Vagina (tissue), 2 donors: Measurements from ENCODE around the gene HDAC10. TPM values are rescaled to one million over a fixed set of nuclear protein-coding genes. Genes with fewer than 3 reads are reported as not detected.

Experiments used
- DNase-seq, 2 donors: peaks; one replicate each; pipeline ENCODE4 v3.0.0-alpha.2; 2017; ENCODE audit errors: extremely low spot score in 2 of 2
- H3K27ac ChIP-seq: fragments of 200-600 bp; sonication (generic); one replicate; pipeline ENCODE4 v1.5.1; 2019
- H3K27me3 ChIP-seq: fragments of 200-600 bp; sonication (generic); one replicate; pipeline ENCODE4 v1.5.1; 2019
- H3K36me3 ChIP-seq, 2 donors: fragments of 200-600 bp; sonication (generic); one replicate each; pipeline ENCODE4 v1.5.1; 2017 to 2019
- H3K4me1 ChIP-seq: fragments of 200-600 bp; sonication (generic); one replicate; pipeline ENCODE4 v1.5.1; 2019
- H3K4me3 ChIP-seq, 2 donors: fragments of 200-600 bp; sonication (generic); 1 replicate in 1 of 2; 2 replicates in 1 of 2; pipeline ENCODE4 v1.5.1; 2016 to 2019
- H3K9me3 ChIP-seq: fragments of 200-600 bp; sonication (generic); one replicate; pipeline ENCODE4 v1.5.1; 2019
- CTCF ChIP-seq, 3 experiments: fragments of 450-650 bp in 2 of 3; fragments of 200-600 bp in 1 of 3; sonication (generic) in 1 of 3; IDR thresholded peaks; one replicate each; pipeline ENCODE4 v1.5.1; 2017 to 2019; ENCODE audit warnings: antibody characterized with exemption in 3 of 3, mild to moderate bottlenecking in 2 of 3, moderate library complexity in 2 of 3
- POLR2A ChIP-seq, 2 donors: fragments of 450-650 bp; IDR thresholded peaks; one replicate each; pipeline ENCODE4 v1.6.1; 2017; ENCODE audit warnings: antibody characterized with exemption in 2 of 2, mild to moderate bottlenecking in 2 of 2, moderate library complexity in 2 of 2
- POLR2AphosphoS5 ChIP-seq, 2 donors: sonication (generic); formaldehyde crosslinking; IDR thresholded peaks; one replicate each; pipeline ENCODE4 v1.9.0; 2017; ENCODE audit warnings: antibody characterized with exemption in 2 of 2, mild to moderate bottlenecking in 2 of 2, low read depth in 1 of 2; ENCODE audit not compliant: insufficient read depth in 1 of 2
- intact Hi-C: fragments of 100-400 bp; cut with DNase I; formaldehyde crosslinking; loops from one replicate; pipeline ENCODE4 v1.15.1; 2023
- total RNA-seq: library from RNA; depleted of rRNA; stranded (reverse); fragments of >200 nt; gene quantifications from one replicate; pipeline ENCODE4 v1.2.3, GENCODE V29; 2016

Gene HDAC10
- total RNA-seq, 1 donor from 2014 or later, result 29.2 TPM

DNA sequence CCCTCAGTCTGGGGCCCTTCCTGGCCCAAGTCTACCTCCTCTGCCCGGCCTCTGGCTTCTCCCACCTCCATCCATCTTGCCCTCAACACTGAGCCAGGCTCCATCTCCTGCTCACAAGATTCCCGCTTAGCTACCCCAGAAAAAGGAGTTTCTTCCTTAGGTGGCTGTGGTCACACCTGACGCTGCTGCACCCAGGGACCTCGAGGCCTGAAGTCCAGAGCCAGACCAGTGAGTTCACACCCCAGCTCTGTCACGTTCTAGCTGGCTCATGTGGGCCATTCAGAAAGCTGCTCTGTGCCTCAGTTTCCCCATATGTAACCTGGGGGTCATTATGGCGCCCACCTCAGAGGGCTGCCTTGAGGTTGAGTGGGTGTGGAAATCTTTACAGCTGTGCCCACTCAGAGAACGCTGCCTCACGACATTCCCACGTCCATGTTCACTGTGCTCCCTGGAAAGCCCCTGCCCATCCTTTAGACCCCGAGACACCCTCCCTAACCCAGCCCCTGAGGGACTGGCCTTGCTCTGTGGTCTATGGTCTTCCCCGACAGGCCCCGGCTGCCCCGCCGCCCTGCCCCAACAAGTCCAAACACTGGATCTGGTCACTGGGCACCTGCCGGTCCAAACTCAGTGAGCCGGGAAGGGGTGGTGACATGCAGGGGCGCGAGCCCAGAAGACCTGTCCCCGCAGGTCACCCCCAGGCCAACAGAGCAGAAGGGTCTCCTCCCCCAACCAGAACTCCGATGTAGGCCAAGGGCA, 46.6 kb upstream of the HDAC10 start:
- no peaks in the 10 kb centered on the region for H3K9me3 ChIP-seq
- H3K36me3 ChIP-seq, result no peaks in the 10 kb centered on the region
- H3K27ac ChIP-seq, result peak overlapping the region; percentile 90
- no peaks in the 10 kb centered on the region for H3K27me3 ChIP-seq
- TF ChIP-seq CTCF (IDR thresholded peaks at IDR 0.05), result no peak
- TF ChIP-seq POLR2A (IDR thresholded peaks at IDR 0.05), result no peak
- TF ChIP-seq POLR2AphosphoS5 (IDR thresholded peaks at IDR 0.05; ENCODE audit: insufficient read depth in 1 of 2, low read depth in 1 of 2), result no peak
- H3K4me1 ChIP-seq, result peaks cover 99% of the 10 kb centered on the region
- no peak for DNase-seq
- intact Hi-C loops, result no loop called here
- H3K4me3 ChIP-seq, result no peak overlapping the region

- H3K27ac ChIP-seq, result peak overlapping the region; percentile 90
- no peak overlapping the region for H3K4me3 ChIP-seq
- intact Hi-C loops, result no loop called here
Observed at GRCh38 chr22:50296658-50297490, 45.8 kb upstream of the HDAC10 start.

DNA sequence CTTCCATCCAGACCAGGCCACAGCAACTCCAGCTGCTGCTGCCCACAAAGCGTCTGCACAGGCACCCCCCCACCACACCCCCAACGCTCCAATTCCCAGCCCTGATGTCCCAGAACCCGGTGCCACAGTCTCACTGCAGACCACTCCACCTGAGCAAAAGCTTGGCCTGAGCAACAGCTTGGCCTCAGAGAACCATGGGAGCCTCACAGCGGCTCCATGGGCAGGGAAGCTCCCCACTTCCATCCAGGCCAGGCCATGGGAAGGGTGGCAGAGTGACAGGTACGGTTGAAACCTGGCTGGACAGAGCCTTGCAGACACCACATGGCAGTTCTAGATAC, 43.2 kb upstream of the HDAC10 start:
- intact Hi-C loops, result no loop called here
- peaks cover 0 to 12% of the 10 kb centered on the region in 2 donors for H3K36me3 ChIP-seq
- TF ChIP-seq POLR2AphosphoS5 (IDR thresholded peaks at IDR 0.05; ENCODE audit: insufficient read depth in 1 of 2, low read depth in 1 of 2), result no peak
- TF ChIP-seq POLR2A (IDR thresholded peaks at IDR 0.05), result no peak
- TF ChIP-seq CTCF (IDR thresholded peaks at IDR 0.05), result no peak
- H3K4me1 ChIP-seq, result peaks cover 78% of the 10 kb centered on the region
- H3K27ac ChIP-seq, result peak overlapping the region; percentile 81
- H3K27me3 ChIP-seq, result no peaks in the 10 kb centered on the region
- DNase-seq, result no peak
- no peak overlapping the region for H3K4me3 ChIP-seq
- no peaks in the 10 kb centered on the region for H3K9me3 ChIP-seq

More at GRCh38 chr22:50296658-50297490, 45.8 kb upstream of the HDAC10 start:
- no peaks in the 10 kb centered on the region for H3K36me3 ChIP-seq
- H3K9me3 ChIP-seq, result no peaks in the 10 kb centered on the region
- no peaks in the 10 kb centered on the region for H3K27me3 ChIP-seq
- DNase-seq, result no peak
- H3K4me1 ChIP-seq, result peaks cover 99% of the 10 kb centered on the region
- TF ChIP-seq CTCF (IDR thresholded peaks at IDR 0.05) (no peak), POLR2A (IDR thresholded peaks at IDR 0.05) (no peak), POLR2AphosphoS5 (IDR thresholded peaks at IDR 0.05; ENCODE audit: insufficient read depth in 1 of 2, low read depth in 1 of 2) (no peak)

GRCh38 chr22:50293441-50294318, 42.6 kb upstream of the HDAC10 start:
- Histone ChIP-seq H3K27me3 (no peaks in the 10 kb centered on the region), H3K27ac (peak overlapping the region; percentile 81), H3K9me3 (no peaks in the 10 kb centered on the region), H3K36me3 (peaks cover 0 to 18% of the 10 kb centered on the region in 2 donors), H3K4me3 (peak overlapping the region; percentile 32 to 43), H3K4me1 (peaks cover 71% of the 10 kb centered on the region)
- no peak for DNase-seq
- intact Hi-C loops, result no loop called here
- no peak for TF ChIP-seq CTCF (IDR thresholded peaks at IDR 0.05)
- peak; percentile 18 to 36 for TF ChIP-seq POLR2AphosphoS5 (IDR thresholded peaks at IDR 0.05; ENCODE audit: insufficient read depth in 1 of 2, low read depth in 1 of 2)
- TF ChIP-seq POLR2A (IDR thresholded peaks at IDR 0.05), result no peak
